ENCODE data around the gene CA9.

- TF ChIP-seq, protein P1, sequence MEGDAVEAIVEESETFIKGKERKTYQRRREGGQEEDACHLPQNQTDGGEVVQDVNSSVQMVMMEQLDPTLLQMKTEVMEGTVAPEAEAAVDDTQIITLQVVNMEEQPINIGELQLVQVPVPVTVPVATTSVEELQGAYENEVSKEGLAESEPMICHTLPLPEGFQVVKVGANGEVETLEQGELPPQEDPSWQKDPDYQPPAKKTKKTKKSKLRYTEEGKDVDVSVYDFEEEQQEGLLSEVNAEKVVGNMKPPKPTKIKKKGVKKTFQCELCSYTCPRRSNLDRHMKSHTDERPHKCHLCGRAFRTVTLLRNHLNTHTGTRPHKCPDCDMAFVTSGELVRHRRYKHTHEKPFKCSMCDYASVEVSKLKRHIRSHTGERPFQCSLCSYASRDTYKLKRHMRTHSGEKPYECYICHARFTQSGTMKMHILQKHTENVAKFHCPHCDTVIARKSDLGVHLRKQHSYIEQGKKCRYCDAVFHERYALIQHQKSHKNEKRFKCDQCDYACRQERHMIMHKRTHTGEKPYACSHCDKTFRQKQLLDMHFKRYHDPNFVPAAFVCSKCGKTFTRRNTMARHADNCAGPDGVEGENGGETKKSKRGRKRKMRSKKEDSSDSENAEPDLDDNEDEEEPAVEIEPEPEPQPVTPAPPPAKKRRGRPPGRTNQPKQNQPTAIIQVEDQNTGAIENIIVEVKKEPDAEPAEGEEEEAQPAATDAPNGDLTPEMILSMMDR (conservative IDR thresholded peaks at IDR 0.05): no peak
- no peak for TF ChIP-seq EZH2 (IDR thresholded peaks at IDR 0.05; ENCODE audit: low read depth)
Observed at GRCh38 chr9:35687972-35688557, 14.3 kb downstream of the CA9 start.
